AG09319 (cell line): ENCODE measurements around the gene ANKRD63.

Experiments
- DNase-seq: peaks from one replicate; pipeline ENCODE4 v3.0.0-alpha.2; 2010; ENCODE audit warnings: low read depth; ENCODE audit errors: extremely low read depth
- CTCF ChIP-seq: IDR thresholded peaks from 2 replicates; pipeline ENCODE4 v1.5.1; 2011; ENCODE audit warnings: low read depth, mild to moderate bottlenecking, inconsistent platforms, low read length, moderate library complexity

Gene ANKRD63

GRCh38 chr15:40255033-40255432, 27.8 kb downstream of the ANKRD63 start:
- TF ChIP-seq CTCF, result no peak
- DNase-seq, result no peak

- DNase-seq, result no peak
Measured at GRCh38 chr15:40254452-40254851, 28.4 kb downstream of the ANKRD63 start.

GRCh38 chr15:40253167-40253790, 29.6 kb downstream of the ANKRD63 start:
- TF ChIP-seq CTCF, result no peak
- DNase-seq, result no peak

More at GRCh38 chr15:40254452-40254851, 28.4 kb downstream of the ANKRD63 start:
- TF ChIP-seq CTCF, result no peak

GRCh38 chr15:40252438-40253166, 30.3 kb downstream of the ANKRD63 start:
- no peak for DNase-seq
- no peak for TF ChIP-seq CTCF

- TF ChIP-seq CTCF, result no peak
- no peak for DNase-seq
Measured at GRCh38 chr15:40252141-40252437, 30.8 kb downstream of the ANKRD63 start.

GRCh38 chr15:40251486-40252140, 31.3 kb downstream of the ANKRD63 start:
- no peak for DNase-seq
- TF ChIP-seq CTCF, result no peak
